GM10266 (cell line): ENCODE data around the gene KCNS3.

Experiments
- DNase-seq: peaks from one replicate; pipeline ENCODE4 v3.0.0; 2012; ENCODE audit errors: extremely low spot score
- TF ChIP-seq, protein P1 (sequence below): IDR thresholded peaks from 2 replicates; pipeline ENCODE4 v1.5.1; 2012; ENCODE audit warnings: mild to moderate bottlenecking, low read depth; ENCODE audit not compliant: control insufficient read depth, insufficient read depth; ENCODE audit errors: missing control alignments

The KCNS3 gene

GRCh38 chr2:17858064-17858463 is 20.4 kb upstream of the KCNS3 start:
- DNase-seq: no peak
- TF ChIP-seq, protein P1, sequence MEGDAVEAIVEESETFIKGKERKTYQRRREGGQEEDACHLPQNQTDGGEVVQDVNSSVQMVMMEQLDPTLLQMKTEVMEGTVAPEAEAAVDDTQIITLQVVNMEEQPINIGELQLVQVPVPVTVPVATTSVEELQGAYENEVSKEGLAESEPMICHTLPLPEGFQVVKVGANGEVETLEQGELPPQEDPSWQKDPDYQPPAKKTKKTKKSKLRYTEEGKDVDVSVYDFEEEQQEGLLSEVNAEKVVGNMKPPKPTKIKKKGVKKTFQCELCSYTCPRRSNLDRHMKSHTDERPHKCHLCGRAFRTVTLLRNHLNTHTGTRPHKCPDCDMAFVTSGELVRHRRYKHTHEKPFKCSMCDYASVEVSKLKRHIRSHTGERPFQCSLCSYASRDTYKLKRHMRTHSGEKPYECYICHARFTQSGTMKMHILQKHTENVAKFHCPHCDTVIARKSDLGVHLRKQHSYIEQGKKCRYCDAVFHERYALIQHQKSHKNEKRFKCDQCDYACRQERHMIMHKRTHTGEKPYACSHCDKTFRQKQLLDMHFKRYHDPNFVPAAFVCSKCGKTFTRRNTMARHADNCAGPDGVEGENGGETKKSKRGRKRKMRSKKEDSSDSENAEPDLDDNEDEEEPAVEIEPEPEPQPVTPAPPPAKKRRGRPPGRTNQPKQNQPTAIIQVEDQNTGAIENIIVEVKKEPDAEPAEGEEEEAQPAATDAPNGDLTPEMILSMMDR: no peak

DNA sequence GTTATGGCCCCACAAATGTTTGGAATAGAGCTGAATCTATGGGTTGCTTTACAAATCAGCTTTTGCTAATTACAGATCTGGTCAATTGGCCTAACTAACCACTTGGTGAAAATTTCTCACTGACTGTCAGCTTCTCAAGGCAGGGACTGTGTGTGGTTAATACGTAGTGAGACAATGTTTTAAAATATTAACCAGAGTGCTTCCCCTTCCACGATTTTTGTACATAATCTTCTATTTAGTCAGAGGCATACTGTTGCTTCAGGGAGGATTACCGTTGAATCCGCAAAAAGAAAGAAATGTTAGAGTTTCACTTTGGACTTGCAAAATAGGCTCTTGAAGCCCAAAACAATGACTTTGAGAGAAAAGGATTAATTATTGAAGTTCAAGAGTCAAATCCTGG is 14.9 kb upstream of the KCNS3 start:
- DNase-seq: no peak
- TF ChIP-seq, protein P1: no peak

GRCh38 chr2:17864676-17865075 is 13.8 kb upstream of the KCNS3 start:
- TF ChIP-seq, protein P1: no peak
- DNase-seq: no peak

- TF ChIP-seq, protein P1: no peak
- no peak for DNase-seq
Observed at GRCh38 chr2:17867133-17867532, 11.3 kb upstream of the KCNS3 start.

GRCh38 chr2:17869128-17869527 is 9.3 kb upstream of the KCNS3 start:
- DNase-seq: no peak
- TF ChIP-seq, protein P1: no peak

DNA sequence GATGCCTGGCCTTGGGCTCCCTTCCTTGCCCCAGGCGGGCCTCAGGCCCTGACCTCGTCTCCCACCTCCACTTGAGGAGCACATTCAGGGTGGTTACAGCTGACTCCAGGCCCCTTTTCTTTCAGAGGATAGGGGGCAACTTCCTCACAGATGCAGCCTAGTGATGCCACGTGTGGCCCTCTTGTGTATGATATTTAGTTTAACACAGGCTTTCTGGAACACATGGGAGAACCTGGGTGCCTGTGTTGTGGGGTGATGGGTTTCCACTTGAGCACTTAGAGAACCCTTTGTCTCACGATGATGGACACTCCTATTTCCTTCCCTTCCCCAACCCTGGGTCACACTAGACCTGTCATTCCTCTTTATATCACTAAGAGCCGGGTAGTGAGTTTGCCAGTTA is 6.8 kb upstream of the KCNS3 start:
- TF ChIP-seq, protein P1: no peak
- no peak for DNase-seq

GRCh38 chr2:17873021-17873420 is 5.4 kb upstream of the KCNS3 start:
- TF ChIP-seq, protein P1: no peak
- no peak for DNase-seq
